GM23248 (cell line): ENCODE data around the gene GNE. TPM values are rescaled to one million over a fixed set of nuclear protein-coding genes. Genes with fewer than 3 reads are reported as not detected.
"Not testable (repeated sequence)": the region's sequence is repeated elsewhere in the genome, so short reads cannot be mapped to it uniquely, and the experiment has no call there.

Source experiments
- DNase-seq: peaks from one replicate; pipeline ENCODE4 v3.0.0-alpha.2; 2015
- H2AFZ ChIP-seq: fragments of 200-600 bp; sonication (generic); 2 replicates; pipeline ENCODE4 v1.6.1; 2016; ENCODE audit warnings: antibody characterized with exemption
- H3F3A ChIP-seq: fragments of 200-600 bp; sonication (generic); 2 replicates; pipeline ENCODE4 v1.6.1; 2016; ENCODE audit warnings: mild to moderate bottlenecking, antibody characterized with exemption, mixed run types; ENCODE audit not compliant: insufficient read depth
- H3K27ac ChIP-seq: fragments of 200-600 bp; sonication (generic); 2 replicates; pipeline ENCODE4 v1.5.1; 2016; ENCODE audit warnings: mild to moderate bottlenecking
- H3K27me3 ChIP-seq: fragments of 200-600 bp; sonication (generic); replicated peaks from 2 replicates; pipeline ENCODE4 v1.6.1; 2016; ENCODE audit warnings: mild to moderate bottlenecking; ENCODE audit not compliant: insufficient read depth
- H3K36me3 ChIP-seq: fragments of 200-600 bp; sonication (generic); 2 replicates; pipeline ENCODE4 v1.6.1; 2016; ENCODE audit warnings: low read depth, mild to moderate bottlenecking
- H3K4me1 ChIP-seq: fragments of 200-600 bp; sonication (generic); 2 replicates; pipeline ENCODE4 v1.6.1; 2016; ENCODE audit warnings: mild to moderate bottlenecking; ENCODE audit not compliant: insufficient read depth
- H3K4me2 ChIP-seq: fragments of 200-600 bp; sonication (generic); one replicate; pipeline ENCODE4 v1.6.1; 2016; ENCODE audit warnings: mild to moderate bottlenecking; ENCODE audit not compliant: unreplicated experiment
- H3K4me3 ChIP-seq: fragments of 200-600 bp; sonication (generic); 2 replicates; pipeline ENCODE4 v1.5.1; 2016; ENCODE audit warnings: mild to moderate bottlenecking
- H3K79me2 ChIP-seq: fragments of 200-600 bp; sonication (generic); 2 replicates; pipeline ENCODE4 v1.6.1; 2016; ENCODE audit warnings: mild to moderate bottlenecking; ENCODE audit not compliant: insufficient read depth
- H3K9ac ChIP-seq: fragments of 200-600 bp; sonication (generic); 2 replicates; pipeline ENCODE4 v1.6.1; 2016; ENCODE audit warnings: mild to moderate bottlenecking
- H3K9me2 ChIP-seq: fragments of 200-600 bp; sonication (generic); 2 replicates; pipeline ENCODE4 v1.6.1; 2016; ENCODE audit warnings: mixed run types, mild to moderate bottlenecking, moderate library complexity; ENCODE audit not compliant: insufficient read depth
- H3K9me3 ChIP-seq: fragments of 200-600 bp; sonication (generic); one replicate; pipeline ENCODE4 v1.6.1; 2017; ENCODE audit warnings: low read depth
- H4K20me1 ChIP-seq: fragments of 200-600 bp; sonication (generic); 2 replicates; pipeline ENCODE4 v1.6.0; 2016; ENCODE audit not compliant: insufficient read depth
- EZH2 ChIP-seq: fragments of 200-600 bp; sonication (generic); IDR thresholded peaks from 2 replicates; pipeline ENCODE4 v1.6.1; 2018; ENCODE audit warnings: antibody characterized with exemption, mild to moderate bottlenecking; ENCODE audit not compliant: insufficient read depth, poor library complexity, severe bottlenecking
- EZH2phosphoT487 ChIP-seq: fragments of 200-600 bp; sonication (generic); IDR thresholded peaks from 2 replicates; pipeline ENCODE4 v1.6.1; 2018; ENCODE audit warnings: antibody characterized with exemption, moderate library complexity, mild to moderate bottlenecking, low read depth; ENCODE audit not compliant: insufficient read depth
- WGBS, 2 experiments: methylation state at CpG; one replicate each; pipeline ENCODE4 v1.1.6; 2015 to 2017; ENCODE audit warnings: low lambda C conversion rate in 2 of 2, low coverage in 1 of 2; ENCODE audit errors: missing lambda C conversion rate in 2 of 2; 5-methylcytosine and 5-hydroxymethylcytosine counted together
- in situ Hi-C: fragments of 300-500 bp; cut with MboI; formaldehyde crosslinking; loops from 2 replicates; pipeline ENCODE4 v1.15.0; 2020
- polyA plus RNA-seq: library from polyadenylated mRNA; unstranded; fragments of >200 nt; fragmentation: Nextera tagmentation; extraction: Ambion mirVana; gene quantifications from 2 replicates; pipeline ENCODE4 v1.2.1, GENCODE V29; 2016
- total RNA-seq: library from RNA; depleted of rRNA; stranded (reverse); fragments of >200 nt; shearing (Covaris generic); gene quantifications from 2 replicates; pipeline ENCODE4 v1.2.3, GENCODE V29; 2014

Gene GNE
- total and polyA plus RNA-seq, 2 experiments from 2014 or later = 6.2 to 22.4 TPM

GRCh38 chr9:36298566-36298965 is 40.3 kb upstream of the GNE start:
- no peaks in the 10 kb centered on the region for H3K9me2 ChIP-seq
- H3K4me2 ChIP-seq = no peak overlapping the region
- H3K27ac ChIP-seq = no peak overlapping the region
- H3F3A ChIP-seq = no peaks in the 10 kb centered on the region
- in situ Hi-C loops = no loop called here
- no peak overlapping the region for H2AFZ ChIP-seq
- no peaks in the 10 kb centered on the region for H3K27me3 ChIP-seq
- peak; percentile 26 for DNase-seq
- H3K4me1 ChIP-seq = no peaks in the 10 kb centered on the region; the same call in 1 of the 2 replicates
- no peaks in the 10 kb centered on the region for H4K20me1 ChIP-seq
- no peaks in the 10 kb centered on the region for H3K79me2 ChIP-seq
- no peaks in the 10 kb centered on the region for H3K9me3 ChIP-seq
- no peak overlapping the region for H3K9ac ChIP-seq
- no peak overlapping the region for H3K4me3 ChIP-seq
- TF ChIP-seq EZH2 = no peak
- TF ChIP-seq EZH2phosphoT487 = no peak
- no peaks in the 10 kb centered on the region for H3K36me3 ChIP-seq
- WGBS, 2 experiments = 34 to 50% methylated on average over 3 of the region's 3 CpGs

- Histone ChIP-seq H3K4me3 (no peak overlapping the region), H3K9ac (no peak overlapping the region), H3K27ac (no peak overlapping the region), H2AFZ (no peak overlapping the region), H3K4me1 (no peaks in the 10 kb centered on the region; the same call in 1 of the 2 replicates), H3K9me2 (no peaks in the 10 kb centered on the region), H4K20me1 (no peaks in the 10 kb centered on the region), H3K36me3 (no peaks in the 10 kb centered on the region), H3F3A (no peaks in the 10 kb centered on the region), H3K79me2 (no peaks in the 10 kb centered on the region), H3K4me2 (no peak overlapping the region), H3K27me3 (no peaks in the 10 kb centered on the region), H3K9me3 (no peaks in the 10 kb centered on the region)
- DNase-seq = no peak
- WGBS, 2 experiments = 80 to 90% methylated on average over 2 of the region's 2 CpGs
- no peak for TF ChIP-seq EZH2
- no peak for TF ChIP-seq EZH2phosphoT487
- in situ Hi-C loops = no loop called here
These were observed 39.5 kb upstream of the GNE start for GRCh38 chr9:36297798-36298197.

- H4K20me1 ChIP-seq, H3K36me3 ChIP-seq, H2AFZ ChIP-seq, H3F3A ChIP-seq, H3K9me2 ChIP-seq, H3K4me3 ChIP-seq, H3K9me3 ChIP-seq, in situ Hi-C loops, H3K4me2 ChIP-seq, H3K79me2 ChIP-seq, DNase-seq, H3K4me1 ChIP-seq, H3K27ac ChIP-seq, H3K27me3 ChIP-seq, H3K9ac ChIP-seq: not testable (repeated sequence)
- WGBS, 2 experiments = 80 to 89% methylated on average over 3 of the region's 3 CpGs
These were observed 36.7 kb upstream of the GNE start for GRCh38 chr9:36294996-36295395.

- Histone ChIP-seq H3K36me3 (no peaks in the 10 kb centered on the region), H3K27ac (no peak overlapping the region), H3K4me2 (no peak overlapping the region), H2AFZ (no peak overlapping the region), H3K9ac (no peak overlapping the region), H3K4me1 (no peaks in the 10 kb centered on the region; the same call in 1 of the 2 replicates), H3K9me2 (no peaks in the 10 kb centered on the region), H3K79me2 (no peaks in the 10 kb centered on the region), H3F3A (no peaks in the 10 kb centered on the region), H3K4me3 (no peak overlapping the region), H3K9me3 (no peaks in the 10 kb centered on the region), H4K20me1 (no peaks in the 10 kb centered on the region), H3K27me3 (no peaks in the 10 kb centered on the region)
- in situ Hi-C loops = no loop called here
- no peak for TF ChIP-seq EZH2
- no peak for TF ChIP-seq EZH2phosphoT487
- no peak for DNase-seq
- 89 to 92% methylated on average over 5 of the region's 5 CpGs for whole genome bisulfite sequencing, 2 experiments
These were observed 35.7 kb upstream of the GNE start for GRCh38 chr9:36293918-36294317.

- in situ Hi-C loops = no loop called here
- 96 to 99% methylated on average over 7 of the region's 7 CpGs for WGBS, 2 experiments
- H3K9ac ChIP-seq = no peak overlapping the region
These were observed 34.9 kb upstream of the GNE start for GRCh38 chr9:36293171-36293570.

More at GRCh38 chr9:36293171-36293570, 34.9 kb upstream of the GNE start:
- Histone ChIP-seq H3K4me1 (no peaks in the 10 kb centered on the region; the same call in 1 of the 2 replicates), H4K20me1 (no peaks in the 10 kb centered on the region), H3K27ac (no peak overlapping the region), H3K36me3 (no peaks in the 10 kb centered on the region), H3K27me3 (no peaks in the 10 kb centered on the region), H3F3A (no peaks in the 10 kb centered on the region), H3K4me2 (no peak overlapping the region), H3K9me3 (no peaks in the 10 kb centered on the region), H3K9me2 (no peaks in the 10 kb centered on the region), H2AFZ (no peak overlapping the region), H3K79me2 (no peaks in the 10 kb centered on the region), H3K4me3 (no peak overlapping the region)
- TF ChIP-seq EZH2phosphoT487 = no peak
- no peak for TF ChIP-seq EZH2
- DNase-seq = no peak
